Bronchial epithelial cell (primary cell): ENCODE data around the gene CD248. TPM values are rescaled to one million over a fixed set of nuclear protein-coding genes. Genes with fewer than 3 reads are reported as not detected.
A peak's percentile ranks its signal among the peaks of the same experiment; 100 is the strongest.

Source experiments
- DNase-seq: peaks from one replicate; pipeline ENCODE4 v3.0.0-alpha.2; 2010; ENCODE audit warnings: low read depth
- FAIRE-seq: peaks from 2 replicates; lab custom pipeline; 2011; peaks lifted over from hg19 to GRCh38; lab: Jason Lieb, UNC
- H3K27me3 ChIP-seq: 2 replicates; pipeline ENCODE4 v1.5.1; 2011; ENCODE audit warnings: low read length; ENCODE audit not compliant: control insufficient read depth, insufficient read depth
- H3K36me3 ChIP-seq: 2 replicates; pipeline ENCODE4 v1.5.1; 2011; ENCODE audit warnings: low read length; ENCODE audit not compliant: control insufficient read depth, insufficient read depth
- H3K4me3 ChIP-seq: 2 replicates; pipeline ENCODE4 v1.5.1; 2011; ENCODE audit warnings: mild to moderate bottlenecking, low read depth, low read length, control low read depth
- total RNA-seq: library from RNA; depleted of rRNA; stranded (reverse); fragments of >200 nt; gene quantifications from 2 replicates; pipeline ENCODE4 v1.2.1, GENCODE V29; 2014
- TF ChIP-seq, protein P1 (sequence below): IDR thresholded peaks from 2 replicates; pipeline ENCODE4 v1.5.1; 2011; ENCODE audit warnings: mild to moderate bottlenecking, moderate library complexity, low read length, control low read depth, inconsistent platforms; ENCODE audit not compliant: insufficient read depth, severe bottlenecking

CD248 gene
- total RNA-seq, 1 donor from 2014 or later, result under 0.01 TPM

DNA sequence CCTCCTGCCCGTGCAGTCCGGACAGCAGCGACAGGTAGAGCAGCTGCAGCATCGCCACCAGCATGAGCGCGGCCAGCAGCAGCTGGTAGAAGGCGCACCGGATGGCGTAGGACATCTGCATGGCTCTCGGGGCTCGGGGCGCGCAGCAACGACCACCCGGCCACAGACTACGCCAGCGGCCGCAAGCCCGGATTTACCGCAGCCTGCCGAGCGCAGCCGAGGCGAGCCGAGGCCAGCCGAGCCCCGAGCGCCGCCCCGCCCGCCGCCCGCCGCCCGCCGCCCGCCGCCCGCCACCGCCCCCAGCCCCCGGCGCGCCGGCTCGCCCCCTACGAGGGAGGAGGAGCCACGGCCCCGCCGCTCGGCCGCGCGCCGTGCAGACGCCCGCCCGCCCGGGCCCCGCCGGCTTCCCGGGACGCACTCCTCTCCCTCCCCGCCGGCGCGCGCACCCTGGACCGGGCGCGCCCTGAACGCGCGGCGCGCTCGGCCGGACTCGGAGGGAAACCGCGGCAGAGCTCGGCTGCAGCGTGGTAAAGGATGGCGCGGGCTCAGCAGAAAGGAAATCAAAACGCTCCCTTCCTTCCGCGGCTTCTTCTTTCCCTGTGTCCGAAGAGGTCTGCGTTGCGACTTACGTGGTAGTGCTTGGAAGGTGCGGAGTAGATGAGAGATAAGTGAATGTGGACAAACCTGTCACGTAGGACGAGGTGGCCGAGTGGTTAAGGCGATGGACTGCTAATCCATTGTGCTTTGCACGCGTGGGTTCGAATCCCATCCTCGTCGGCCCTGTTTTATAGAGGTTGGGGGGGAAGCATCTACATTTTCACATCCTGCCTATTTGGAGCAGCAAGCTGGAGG is 30.8 kb upstream of the CD248 start, which contains the start of gene B4GAT1:
TSS of gene B4GAT1 (minus strand) at position 205 of the 852 bp plus-strand sequence. CDS start at position 121, 84 bp downstream.
- DNase-seq (peak; percentile 87), FAIRE-seq (no peak)
- Histone ChIP-seq H3K36me3 (peaks cover 4% of the 10 kb centered on the region), H3K4me3 (peak within 1 kb of the TSS; percentile 71), H3K27me3 (no peaks in the 10 kb centered on the region)
- TF ChIP-seq, protein P1, sequence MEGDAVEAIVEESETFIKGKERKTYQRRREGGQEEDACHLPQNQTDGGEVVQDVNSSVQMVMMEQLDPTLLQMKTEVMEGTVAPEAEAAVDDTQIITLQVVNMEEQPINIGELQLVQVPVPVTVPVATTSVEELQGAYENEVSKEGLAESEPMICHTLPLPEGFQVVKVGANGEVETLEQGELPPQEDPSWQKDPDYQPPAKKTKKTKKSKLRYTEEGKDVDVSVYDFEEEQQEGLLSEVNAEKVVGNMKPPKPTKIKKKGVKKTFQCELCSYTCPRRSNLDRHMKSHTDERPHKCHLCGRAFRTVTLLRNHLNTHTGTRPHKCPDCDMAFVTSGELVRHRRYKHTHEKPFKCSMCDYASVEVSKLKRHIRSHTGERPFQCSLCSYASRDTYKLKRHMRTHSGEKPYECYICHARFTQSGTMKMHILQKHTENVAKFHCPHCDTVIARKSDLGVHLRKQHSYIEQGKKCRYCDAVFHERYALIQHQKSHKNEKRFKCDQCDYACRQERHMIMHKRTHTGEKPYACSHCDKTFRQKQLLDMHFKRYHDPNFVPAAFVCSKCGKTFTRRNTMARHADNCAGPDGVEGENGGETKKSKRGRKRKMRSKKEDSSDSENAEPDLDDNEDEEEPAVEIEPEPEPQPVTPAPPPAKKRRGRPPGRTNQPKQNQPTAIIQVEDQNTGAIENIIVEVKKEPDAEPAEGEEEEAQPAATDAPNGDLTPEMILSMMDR, result no peak

DNA sequence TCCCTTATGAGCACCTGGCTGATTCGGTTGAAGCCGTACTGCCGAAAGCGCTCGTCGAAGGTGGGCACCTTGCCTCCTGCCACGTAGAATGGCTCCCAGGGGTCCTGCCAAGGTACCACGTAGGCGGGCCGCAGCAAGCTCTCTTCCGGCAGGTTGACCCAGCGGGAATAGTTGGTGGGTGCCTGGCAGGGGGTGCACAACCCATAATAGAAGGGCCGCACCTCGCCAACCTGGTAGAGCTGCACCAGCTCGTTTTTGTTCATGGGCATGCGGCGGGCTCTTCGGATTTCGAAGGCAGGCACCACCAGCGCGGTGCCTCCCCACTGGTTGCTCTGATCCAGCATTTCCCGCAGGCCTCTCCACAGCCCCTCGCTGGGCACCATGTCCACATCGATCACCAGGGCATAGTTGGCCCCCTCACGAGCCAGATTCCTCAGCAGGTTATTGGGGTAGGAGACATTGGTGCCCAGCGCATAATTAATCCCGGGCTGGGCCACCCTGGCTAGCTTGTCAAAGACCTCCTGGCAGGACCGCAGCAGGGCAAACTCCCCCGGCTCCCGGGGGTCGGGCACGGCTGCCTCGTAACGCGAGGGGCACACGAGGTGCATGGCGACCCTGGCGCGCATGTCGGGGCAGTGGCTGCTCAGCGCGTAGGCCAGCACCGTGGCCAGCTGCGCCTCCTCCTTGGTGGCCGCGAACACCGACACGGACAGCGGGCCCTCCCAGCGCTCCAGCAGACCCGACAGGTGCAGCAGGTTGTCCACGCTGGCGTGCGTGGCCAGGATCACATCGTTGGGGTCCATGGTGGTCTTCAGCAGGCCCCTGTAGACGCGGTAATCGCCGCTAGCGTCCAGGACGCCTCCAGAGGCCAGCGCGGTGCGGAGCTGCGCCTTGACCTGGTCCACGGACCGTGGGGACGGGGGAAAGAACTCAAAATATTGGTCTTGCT is 29.9 kb upstream of the CD248 start:
- DNase-seq, result no peak

DNA sequence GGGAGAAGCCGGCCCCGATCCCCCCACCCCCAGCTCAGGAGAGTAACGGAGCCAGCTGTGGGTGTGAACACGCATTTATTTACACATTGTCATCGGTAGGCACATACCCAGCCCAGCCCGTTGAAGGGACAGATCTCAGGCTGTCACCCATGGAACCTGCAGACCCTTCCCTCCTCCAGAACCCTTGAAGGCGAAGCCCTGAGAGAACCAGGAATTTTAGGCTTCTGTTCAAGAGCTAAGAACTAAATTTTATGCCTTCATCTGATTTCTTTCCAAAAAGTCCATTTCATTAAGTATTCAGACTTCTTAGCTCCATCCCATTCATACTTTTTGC is 28.4 kb upstream of the CD248 start:
- peak overlapping the region; percentile 93 for H3K4me3 ChIP-seq
- no peaks in the 10 kb centered on the region for H3K27me3 ChIP-seq
- DNase-seq, result no peak
- H3K36me3 ChIP-seq, result peaks cover 19% of the 10 kb centered on the region
- no peak for FAIRE-seq
- TF ChIP-seq, protein P1, result no peak

More for the DNA sequence above, 29.9 kb upstream of the CD248 start:
- no peak for FAIRE-seq
- H3K27me3 ChIP-seq, result no peaks in the 10 kb centered on the region
- peaks cover 6% of the 10 kb centered on the region for H3K36me3 ChIP-seq
- TF ChIP-seq, protein P1, result no peak
- peak overlapping the region; percentile 71 for H3K4me3 ChIP-seq

DNA sequence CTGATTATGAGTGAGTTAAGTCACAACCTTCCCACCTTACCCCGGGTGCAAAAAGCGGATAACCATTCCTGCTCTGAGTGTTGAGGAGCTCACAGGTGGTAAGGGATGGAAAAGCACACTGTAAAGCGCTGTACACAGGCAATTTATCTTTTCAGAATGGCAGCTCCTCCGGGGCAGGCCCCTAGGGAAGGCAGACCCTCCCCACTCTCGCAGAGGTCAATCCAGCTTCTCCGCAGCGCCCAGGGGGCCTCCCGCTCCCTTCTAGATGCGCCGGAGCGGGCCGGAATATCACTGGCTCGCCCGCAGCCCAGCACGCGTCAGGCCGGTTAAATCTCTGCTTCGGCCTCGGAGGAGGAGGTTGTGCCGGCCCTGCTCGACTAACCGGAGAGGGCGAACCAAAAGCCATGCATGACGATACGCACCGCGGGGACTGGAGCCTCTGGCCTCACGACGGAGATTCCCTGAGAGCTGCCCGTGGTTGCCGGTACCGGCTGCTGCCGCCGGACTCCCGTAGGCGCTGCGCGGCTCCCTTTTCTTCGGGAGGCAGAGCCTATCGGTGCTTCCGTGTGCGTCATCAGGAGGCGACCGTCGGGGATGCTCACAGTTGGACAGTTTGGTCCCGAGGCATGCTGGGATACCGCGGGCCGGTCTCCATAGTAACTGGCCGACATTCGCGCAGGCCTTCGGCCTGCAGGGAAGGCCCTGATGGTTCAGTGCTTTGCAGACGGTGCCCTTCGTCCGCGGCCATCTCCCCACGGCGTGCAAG is 27.9 kb upstream of the CD248 start, which contains the start of gene BRMS1:
TSS of gene BRMS1 (minus strand) at position 555 of the 766 bp plus-strand sequence. CDS start 2,870 bp downstream, outside the sequence.
- FAIRE-seq (no peak), DNase-seq (peak; percentile 93)
- Histone ChIP-seq H3K27me3 (no peaks in the 10 kb centered on the region), H3K36me3 (peaks cover 21% of the 10 kb centered on the region), H3K4me3 (peak within 1 kb of the TSS; percentile 93)
- TF ChIP-seq, protein P1, result peak; percentile 25

DNA sequence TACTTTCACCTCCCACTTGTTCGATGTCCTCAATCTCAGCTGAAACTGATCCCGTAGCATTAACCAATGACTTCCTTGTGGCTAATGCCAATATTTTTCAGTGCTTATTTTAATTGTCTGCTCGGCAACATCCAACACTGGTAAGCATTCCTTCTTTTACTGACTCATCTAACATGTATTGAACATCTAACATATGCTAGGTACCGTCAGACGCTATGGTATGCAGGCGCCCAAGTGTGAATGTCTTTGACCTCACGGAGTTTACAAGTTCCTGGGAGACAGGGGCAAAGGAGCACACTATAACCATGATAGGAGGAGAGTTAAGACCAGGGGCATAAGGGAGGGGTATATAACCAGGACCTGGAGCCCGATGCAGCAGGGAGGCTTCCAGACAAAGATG is 26.3 kb upstream of the CD248 start:
- TF ChIP-seq, protein P1, result no peak
- H3K27me3 ChIP-seq, result no peaks in the 10 kb centered on the region
- no peak overlapping the region for H3K4me3 ChIP-seq
- FAIRE-seq (no peak), DNase-seq (no peak)
- peaks cover 26% of the 10 kb centered on the region for H3K36me3 ChIP-seq
